ENCODE data around the gene TSC22D1.
"Not testable (repeated sequence)": the region's sequence is repeated elsewhere in the genome, so short reads cannot be mapped to it uniquely, and the experiment has no call there.

Gene TSC22D1

DNA sequence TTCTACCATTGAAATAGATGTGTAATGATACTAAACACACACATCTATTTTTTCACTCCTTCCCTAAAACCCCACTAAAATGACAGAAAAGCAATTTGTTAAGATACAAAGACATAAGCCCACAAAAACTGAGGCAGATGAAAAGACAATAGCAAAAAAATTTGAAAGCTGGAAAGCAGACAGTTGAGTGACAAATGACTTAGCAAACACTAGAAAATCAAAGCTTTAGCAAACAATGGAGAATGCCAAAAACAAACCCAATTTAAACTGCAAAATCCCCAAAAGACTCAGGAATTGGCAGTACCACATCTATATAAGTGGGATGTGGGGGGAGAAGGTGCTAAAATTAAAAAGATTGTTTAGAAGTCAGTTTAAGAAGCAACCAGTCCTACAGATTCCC is 9.5 kb downstream of the TSC22D1 start:
- no peak for DNase-seq

GRCh38 chr13:44565881-44566280 is 10.2 kb downstream of the TSC22D1 start:
- no peak for DNase-seq

DNA sequence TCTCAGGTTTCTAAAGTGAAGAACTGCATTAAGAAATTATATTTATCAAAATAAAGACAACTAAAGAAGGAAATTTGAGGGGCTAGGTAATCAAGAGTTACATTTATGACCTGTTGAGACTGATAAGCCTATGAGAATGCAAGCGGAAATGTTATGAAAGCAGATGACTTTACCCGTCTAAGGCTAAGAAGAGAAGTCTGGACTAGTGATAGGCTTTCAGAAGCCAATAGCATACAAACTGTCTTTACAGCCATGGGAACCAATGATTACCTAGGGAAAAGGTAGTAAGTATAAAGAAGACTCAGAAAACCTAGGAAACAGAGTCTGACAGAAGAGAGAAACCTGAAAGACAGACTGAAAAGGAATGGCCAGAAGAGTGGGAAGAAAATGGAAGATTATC is 11.2 kb downstream of the TSC22D1 start:
- no peak for DNase-seq

DNA sequence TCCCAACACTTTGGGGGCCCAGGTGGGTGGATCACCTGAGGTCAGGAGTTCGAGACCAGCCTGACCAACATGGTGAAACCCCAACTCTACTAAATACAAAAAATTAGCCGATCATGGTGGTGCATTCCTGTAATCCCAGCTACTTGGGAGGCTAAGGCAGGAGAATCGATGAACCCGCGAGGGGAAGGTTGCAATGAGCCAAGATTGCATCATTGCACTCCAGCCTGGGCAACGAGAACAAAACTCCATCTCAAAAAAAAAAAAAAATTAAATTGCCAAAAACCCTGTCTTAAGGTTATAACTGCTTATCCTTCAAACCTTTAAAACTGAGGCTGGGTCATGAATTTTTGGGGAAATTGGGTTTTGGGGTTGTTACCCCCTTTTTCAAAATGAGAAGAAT is 13.3 kb downstream of the TSC22D1 start:
- DNase-seq: not testable (repeated sequence)

DNA sequence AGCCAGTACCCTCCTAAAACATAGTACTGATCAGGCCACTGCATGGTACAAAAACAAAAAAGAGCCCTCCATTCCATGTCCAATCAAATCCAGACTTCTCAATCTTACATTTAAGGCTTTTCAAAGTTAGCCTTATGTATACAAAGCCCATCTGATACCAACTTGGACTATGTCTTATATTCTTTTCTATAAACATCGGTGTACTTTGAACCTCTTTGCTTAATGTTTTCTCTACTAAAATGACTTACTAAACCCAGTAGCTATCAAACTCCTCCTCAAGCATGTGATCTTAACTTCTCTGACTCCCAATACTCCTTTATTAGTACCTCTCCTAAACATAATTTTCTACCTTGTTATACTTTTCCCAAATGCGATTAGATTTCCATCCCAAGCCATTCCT is 14.8 kb downstream of the TSC22D1 start:
- DNase-seq: no peak

- no peak for DNase-seq
These were observed 18.1 kb downstream of the TSC22D1 start for GRCh38 chr13:44557986-44558385.

DNA sequence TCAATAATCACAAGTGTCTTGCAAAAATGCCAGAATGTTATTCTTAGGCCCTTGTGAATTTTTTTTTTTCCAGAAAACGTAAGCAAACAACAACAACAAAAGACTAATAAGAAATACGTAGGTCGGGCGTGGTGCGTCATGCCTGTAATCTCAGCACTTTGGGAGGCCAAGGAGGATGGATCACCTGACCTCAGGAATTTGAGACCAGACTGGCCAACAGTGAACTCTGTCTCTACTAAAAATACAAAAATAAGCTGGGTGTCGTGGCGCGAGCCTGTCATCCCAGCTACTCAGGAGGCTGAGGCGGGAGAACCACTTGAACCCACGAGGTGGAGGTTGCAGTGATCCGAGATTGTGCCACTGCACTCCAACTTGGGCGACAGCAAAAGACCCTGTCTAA is 20.9 kb downstream of the TSC22D1 start:
- no peak for DNase-seq

DNA sequence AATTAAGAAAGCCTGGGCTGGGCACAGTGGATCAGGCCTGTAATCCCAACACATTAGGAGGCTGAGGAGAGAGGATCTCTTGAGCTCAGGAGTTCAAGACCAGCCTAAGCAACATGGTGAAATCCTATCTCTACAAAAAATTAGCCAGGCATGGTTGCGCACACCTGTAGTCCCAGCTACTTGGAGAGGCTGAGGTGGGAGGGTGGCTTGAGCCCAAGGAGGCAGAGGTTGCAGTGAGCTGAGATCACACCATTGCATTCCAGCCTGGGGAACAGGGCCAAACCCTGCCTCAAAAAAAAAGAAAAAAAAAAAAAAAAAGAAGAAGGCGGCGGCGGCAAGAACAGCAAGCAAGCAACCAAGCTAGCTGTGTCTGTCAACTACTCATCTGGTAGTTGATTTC is 26.7 kb downstream of the TSC22D1 start:
- no peak for DNase-seq

DNA sequence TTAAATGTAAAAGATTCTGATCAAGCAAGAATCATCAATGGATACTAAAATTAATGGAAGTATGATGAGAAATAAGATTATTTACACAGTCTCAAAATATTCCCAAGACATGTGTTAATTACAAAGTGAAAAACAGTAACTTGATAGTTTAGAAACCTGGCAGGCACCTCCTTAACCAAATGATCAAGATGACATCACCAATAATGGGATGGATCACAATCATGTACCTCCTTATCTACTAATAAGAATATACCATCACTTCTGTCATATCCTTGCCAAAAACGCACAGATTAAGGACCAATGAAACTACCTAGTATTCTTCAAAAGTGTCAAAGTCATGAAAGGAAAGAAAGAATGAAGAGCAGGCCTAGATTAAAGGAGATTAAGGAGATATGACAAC is 30.0 kb downstream of the TSC22D1 start:
- DNase-seq: no peak

DNA sequence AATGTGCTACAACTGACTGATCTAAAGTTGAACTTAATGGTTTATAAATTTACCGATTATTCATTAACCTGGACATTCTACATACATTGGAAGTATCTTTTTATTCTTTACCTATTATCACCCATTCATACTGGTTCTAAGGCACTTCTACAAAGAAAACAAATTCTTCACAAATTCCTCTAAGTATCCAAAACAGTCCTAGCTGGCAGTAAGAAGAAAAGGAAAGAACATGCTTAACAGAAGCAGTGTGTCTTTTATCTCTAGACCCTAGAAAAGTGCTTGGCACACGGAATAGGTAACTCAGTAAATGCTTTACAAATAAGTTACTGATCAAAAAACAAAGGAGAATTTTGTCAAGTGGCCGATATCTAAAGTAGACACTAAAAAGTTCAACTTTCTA is 32.8 kb downstream of the TSC22D1 start:
- no peak for DNase-seq

- no peak for DNase-seq
These were observed 33.8 kb downstream of the TSC22D1 start for GRCh38 chr13:44542361-44542760.

GRCh38 chr13:44541601-44542000 is 34.5 kb downstream of the TSC22D1 start:
- no peak for DNase-seq

GRCh38 chr13:44540761-44541434 is 35.2 kb downstream of the TSC22D1 start:
- no peak for DNase-seq

DNA sequence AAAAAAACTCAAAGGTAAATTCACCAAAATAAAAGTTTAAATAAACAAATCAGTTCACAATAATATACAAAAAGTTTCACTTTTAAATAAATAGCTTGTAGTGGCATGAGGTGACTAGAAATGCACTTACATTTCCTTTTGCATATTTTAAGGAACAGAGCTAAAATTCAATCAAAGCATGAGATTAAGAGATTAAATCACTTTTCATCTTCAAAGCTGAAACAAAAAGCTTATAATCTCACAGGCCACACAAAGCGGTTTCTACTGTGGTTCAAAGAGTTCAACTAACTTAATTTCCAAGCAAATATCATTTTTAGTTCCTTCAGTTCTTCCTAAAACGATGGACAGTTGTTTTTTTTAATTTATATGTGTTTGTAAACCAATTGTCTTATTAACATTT is 38.9 kb downstream of the TSC22D1 start:
- DNase-seq: no peak

DNA sequence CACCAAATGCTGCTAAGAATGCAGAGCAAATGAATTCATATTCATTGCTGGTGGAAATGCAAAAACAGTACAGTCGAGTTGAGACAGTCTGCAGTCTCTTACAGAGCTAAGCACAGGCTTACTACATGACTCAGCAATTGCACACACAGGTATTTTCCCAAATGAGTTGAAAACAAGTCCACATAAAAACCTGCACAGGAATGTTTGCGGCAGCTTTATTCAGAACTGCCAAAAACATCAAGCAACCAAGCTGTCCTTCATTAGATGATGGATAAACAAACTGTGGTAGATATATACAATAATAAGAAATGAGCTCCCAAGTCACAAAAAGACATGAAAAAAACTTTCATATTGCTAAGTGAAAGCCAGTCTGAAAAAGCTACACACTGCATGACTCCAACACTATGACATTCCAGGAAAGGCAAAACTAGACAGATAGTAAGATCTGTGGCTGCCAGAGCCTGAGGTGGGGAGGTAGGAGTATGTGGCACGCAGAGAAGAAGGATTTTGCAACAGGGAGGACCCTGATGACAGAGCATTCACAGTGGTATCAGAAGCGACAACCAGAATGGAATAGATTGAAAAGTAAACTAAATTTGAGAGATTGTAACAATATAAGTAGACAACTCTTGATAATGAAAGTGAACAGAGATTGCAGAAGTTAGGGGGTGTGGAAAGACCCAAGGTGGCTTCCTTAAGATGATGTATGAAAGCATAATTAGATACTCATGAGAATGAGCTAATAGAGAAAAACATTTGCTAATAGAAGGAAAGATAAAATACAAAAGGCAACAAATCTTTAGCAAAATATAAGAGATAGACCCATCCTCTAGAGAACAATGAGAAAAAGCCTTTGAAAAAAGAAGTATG is 52.7 kb downstream of the TSC22D1 start:
- no peak for DNase-seq

GRCh38 chr13:44519642-44520041 is 56.5 kb downstream of the TSC22D1 start:
- no peak for DNase-seq

DNA sequence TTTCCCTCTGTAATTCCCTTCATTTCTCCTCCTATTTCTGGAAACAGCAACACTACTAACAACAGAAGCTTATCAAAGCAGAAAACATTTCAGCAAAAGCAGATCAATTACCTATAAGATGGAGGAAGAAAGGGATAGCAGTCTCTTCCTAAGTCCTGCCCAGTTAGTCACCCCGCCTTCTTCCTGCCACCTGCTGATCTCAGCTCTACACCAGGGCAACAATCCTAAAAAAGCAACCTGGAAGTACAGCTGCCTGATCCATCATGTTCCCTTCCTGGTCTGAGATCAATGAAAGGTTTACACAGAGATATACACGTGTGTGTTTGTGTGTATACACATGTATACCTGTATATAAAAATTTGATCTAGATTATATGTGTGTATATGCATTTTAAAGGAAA is 59.4 kb downstream of the TSC22D1 start:
- DNase-seq: no peak

DNA sequence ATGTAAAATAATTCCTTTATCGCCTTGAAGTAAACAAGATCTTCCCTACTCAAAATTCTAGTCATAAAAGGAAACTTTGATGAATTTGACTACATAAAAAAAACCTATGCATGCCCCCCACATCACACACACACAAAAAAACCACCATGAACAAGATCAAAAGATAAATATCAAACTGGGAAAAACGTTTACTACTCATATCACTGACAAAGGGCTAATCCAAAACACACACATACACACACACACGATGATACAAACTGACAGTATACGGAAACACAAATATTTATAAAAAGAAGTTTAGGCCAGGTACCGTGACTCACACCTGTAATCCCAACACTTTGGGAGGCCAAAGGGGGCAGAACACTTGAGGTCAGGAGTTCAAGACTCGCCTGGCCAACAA is 61.9 kb downstream of the TSC22D1 start:
- no peak for DNase-seq

DNA sequence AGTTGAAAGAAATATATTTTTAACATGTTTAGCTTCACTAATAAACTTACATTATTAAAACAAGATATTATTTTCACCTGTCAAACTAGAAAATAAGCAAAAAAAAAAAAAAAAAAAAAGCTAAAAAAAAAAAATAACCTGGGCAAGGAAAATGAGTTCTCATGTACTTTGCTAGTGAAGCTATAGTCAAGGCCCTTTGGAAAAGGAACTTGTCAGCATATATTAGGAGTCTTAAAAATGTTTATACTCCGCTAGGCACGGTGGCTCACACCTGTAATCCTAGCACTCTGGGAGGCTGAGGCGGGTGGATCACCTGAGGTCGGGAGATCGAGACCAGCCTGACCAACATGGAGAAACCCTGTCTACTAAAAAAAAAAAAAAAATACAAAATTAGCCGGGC is 66.3 kb downstream of the TSC22D1 start:
- not testable (repeated sequence) for DNase-seq

- no peak for DNase-seq
These were observed 67.5 kb downstream of the TSC22D1 start for GRCh38 chr13:44508562-44509077.

- DNase-seq: no peak
These were observed 68.5 kb downstream of the TSC22D1 start for GRCh38 chr13:44507639-44508038.

DNA sequence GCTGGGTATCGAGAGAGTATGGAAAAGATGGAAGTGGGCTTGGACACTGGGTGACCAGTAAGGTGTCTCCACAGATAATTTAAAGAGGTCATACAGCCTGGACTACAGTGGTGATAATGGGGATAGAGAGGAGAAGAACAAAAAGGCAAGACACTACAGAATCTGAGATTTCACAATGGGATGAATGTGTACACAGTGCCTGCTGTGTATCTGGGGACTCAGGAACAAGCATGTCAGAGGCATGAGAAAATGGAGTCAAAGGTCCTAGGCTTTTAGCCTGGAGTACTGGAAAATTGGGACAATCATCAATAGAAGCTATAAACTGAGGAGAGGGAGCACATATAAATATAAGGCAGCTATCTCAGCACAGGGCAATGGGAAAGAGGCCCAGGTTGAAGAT is 69.4 kb downstream of the TSC22D1 start:
- no peak for DNase-seq

DNA sequence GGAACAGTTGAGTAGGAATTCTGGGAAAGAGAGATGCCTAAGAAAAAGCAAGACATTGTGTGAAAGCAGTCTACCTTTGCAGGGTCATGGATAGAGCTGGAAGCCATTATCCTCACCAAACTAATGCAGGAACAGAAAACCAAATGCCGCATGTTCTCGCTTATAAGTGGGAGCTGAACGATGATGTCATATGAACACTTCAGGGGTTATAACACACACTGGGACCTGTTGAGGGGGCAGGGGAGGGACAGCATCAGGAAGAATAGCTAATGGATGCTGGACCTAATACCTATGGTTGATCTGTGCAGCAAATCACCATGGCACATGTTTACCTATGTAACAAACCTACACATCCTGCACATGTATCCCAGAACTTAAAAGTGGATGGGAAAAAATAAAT is 69.9 kb downstream of the TSC22D1 start:
- DNase-seq: no peak

DNA sequence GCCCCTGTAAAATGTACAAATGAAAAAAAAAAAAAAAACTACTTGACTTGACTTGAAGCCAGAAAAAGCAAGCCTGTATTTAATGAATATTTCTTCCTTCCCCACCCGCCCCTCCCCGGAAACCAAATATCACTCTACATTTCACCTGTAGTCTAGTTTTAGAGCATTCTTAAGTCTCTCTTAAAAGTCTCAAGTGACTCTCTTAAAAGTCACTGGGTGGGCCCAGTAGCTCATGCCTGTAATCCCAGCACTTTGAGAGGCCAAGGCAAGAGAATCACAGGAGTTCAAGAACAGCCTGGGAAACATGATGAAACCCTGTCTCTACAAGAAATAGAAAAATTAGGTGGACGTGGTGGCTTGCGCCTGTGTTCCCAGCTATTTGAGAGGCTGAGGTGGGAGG is 72.0 kb downstream of the TSC22D1 start:
- no peak for DNase-seq

Measured in T-helper 1 cell (primary cell).